OCI-LY3 (cell line): ENCODE measurements around the gene MTCL1.

Experiments used
- H2AFZ ChIP-seq: fragments of 200-600, 300-600 bp; shearing (Covaris generic); 2 replicates; pipeline ENCODE4 v1.6.0; 2014; ENCODE audit warnings: antibody characterized with exemption, low read depth, low read length
- H3K27ac ChIP-seq: fragments of 200-600, 300-600 bp; sonication (generic); 2 replicates; pipeline ENCODE4 v1.5.1; 2014; ENCODE audit warnings: mild to moderate bottlenecking, low read length, moderate library complexity, mixed read lengths
- H3K27me3 ChIP-seq: fragments of 200-600, 300-600 bp; sonication (generic); 2 replicates; pipeline ENCODE4 v1.6.1; 2014; ENCODE audit warnings: low read depth, low read length, mixed read lengths
- H3K36me3 ChIP-seq: fragments of 200-600, 300-600 bp; sonication (generic); replicated peaks from 2 replicates; pipeline ENCODE3; 2014; ENCODE audit warnings: low read depth, low read length, mixed read lengths
- H3K4me1 ChIP-seq: fragments of 300-600, 200-600 bp; sonication (generic); 2 replicates; pipeline ENCODE4 v1.6.1; 2014; ENCODE audit warnings: low read length, mixed read lengths
- H3K4me2 ChIP-seq: fragments of 200-600, 300-600 bp; sonication (generic); 2 replicates; pipeline ENCODE4 v1.6.1; 2014; ENCODE audit warnings: low read length, mixed read lengths
- H3K4me3 ChIP-seq: fragments of 300-600, 200-600 bp; sonication (generic); 2 replicates; pipeline ENCODE4 v1.5.1; 2014; ENCODE audit warnings: antibody characterized with exemption, mild to moderate bottlenecking, low read length, moderate library complexity
- H3K79me2 ChIP-seq: fragments of 300-600, 200-600 bp; shearing (Covaris generic); 2 replicates; pipeline ENCODE4 v1.6.1; 2014; ENCODE audit warnings: mild to moderate bottlenecking, low read length, mixed read lengths
- H3K9ac ChIP-seq: fragments of 300-600, 200-600 bp; shearing (Covaris generic); 2 replicates; pipeline ENCODE4 v1.6.0; 2014; ENCODE audit warnings: mild to moderate bottlenecking, low read length, moderate library complexity
- H3K9me3 ChIP-seq: fragments of 200-600, 300-600 bp; shearing (Covaris generic); 2 replicates; pipeline ENCODE4 v1.6.1; 2014; ENCODE audit warnings: low read length, mixed read lengths; ENCODE audit not compliant: insufficient read depth
- H4K20me1 ChIP-seq: fragments of 200-600, 300-600 bp; sonication (generic); 2 replicates; pipeline ENCODE4 v1.6.1; 2016; ENCODE audit warnings: low read length, mixed read lengths; ENCODE audit not compliant: insufficient read depth
- CTCF ChIP-seq: fragments of 200-600, 300-600 bp; sonication (generic); IDR thresholded peaks from 2 replicates; pipeline ENCODE4 v1.5.1; 2014; ENCODE audit warnings: antibody characterized with exemption, low read length, low read depth
- EZH2phosphoT487 ChIP-seq: fragments of 200-600 bp; shearing (Covaris generic); IDR thresholded peaks from 2 replicates; pipeline ENCODE4 v1.6.1; 2018; ENCODE audit warnings: antibody characterized with exemption, mixed run types, low read depth

Gene MTCL1

GRCh38 chr18:8669571-8669970 lies 35.8 kb upstream of the MTCL1 start:
- H4K20me1 ChIP-seq = no peaks in the 10 kb centered on the region
- no peak overlapping the region for H3K4me3 ChIP-seq
- no peaks in the 10 kb centered on the region for H3K36me3 ChIP-seq
- H3K9ac ChIP-seq = no peak overlapping the region
- TF ChIP-seq EZH2phosphoT487 = no peak
- no peak for TF ChIP-seq CTCF
- no peak overlapping the region for H2AFZ ChIP-seq
- H3K27ac ChIP-seq = no peak overlapping the region
- H3K4me2 ChIP-seq = no peak overlapping the region
- H3K79me2 ChIP-seq = no peaks in the 10 kb centered on the region
- peaks cover 24% of the 10 kb centered on the region for H3K4me1 ChIP-seq
- H3K9me3 ChIP-seq = no peaks in the 10 kb centered on the region
- no peaks in the 10 kb centered on the region for H3K27me3 ChIP-seq

GRCh38 chr18:8673256-8674209 lies 31.8 kb upstream of the MTCL1 start:
- Histone ChIP-seq H3K27ac (peak overlapping the region; percentile 39; the same call in 1 of the 2 replicates), H3K4me2 (peak overlapping the region; percentile 73), H3K4me3 (peak overlapping the region; percentile 65)

GRCh38 chr18:8675057-8675456 lies 30.3 kb upstream of the MTCL1 start:
- Histone ChIP-seq H3K79me2 (no peaks in the 10 kb centered on the region), H3K4me2 (no peak overlapping the region), H3K4me1 (peaks cover 16% of the 10 kb centered on the region), H3K36me3 (no peaks in the 10 kb centered on the region), H4K20me1 (no peaks in the 10 kb centered on the region), H3K27ac (no peak overlapping the region), H3K9ac (no peak overlapping the region), H3K9me3 (no peaks in the 10 kb centered on the region), H3K4me3 (no peak overlapping the region), H2AFZ (no peak overlapping the region), H3K27me3 (no peaks in the 10 kb centered on the region)
- TF ChIP-seq CTCF (no peak), EZH2phosphoT487 (no peak)

More at GRCh38 chr18:8673256-8674209, 31.8 kb upstream of the MTCL1 start:
- peak overlapping the region; percentile 54 for H3K9ac ChIP-seq
- H3K9me3 ChIP-seq = no peaks in the 10 kb centered on the region
- H3K36me3 ChIP-seq = no peaks in the 10 kb centered on the region
- no peaks in the 10 kb centered on the region for H3K79me2 ChIP-seq
- no peaks in the 10 kb centered on the region for H3K27me3 ChIP-seq
- H2AFZ ChIP-seq = peak overlapping the region; percentile 95
- TF ChIP-seq CTCF (no peak), EZH2phosphoT487 (no peak)
- H4K20me1 ChIP-seq = no peaks in the 10 kb centered on the region
- H3K4me1 ChIP-seq = peaks cover 16% of the 10 kb centered on the region

GRCh38 chr18:8681196-8681595 lies 24.2 kb upstream of the MTCL1 start:
- Histone ChIP-seq H2AFZ (peak overlapping the region; percentile 54; the same call in 1 of the 2 replicates), H3K4me3 (no peak overlapping the region), H3K9me3 (no peaks in the 10 kb centered on the region), H3K36me3 (no peaks in the 10 kb centered on the region), H3K9ac (no peak overlapping the region), H3K4me2 (no peak overlapping the region), H4K20me1 (no peaks in the 10 kb centered on the region), H3K27me3 (no peaks in the 10 kb centered on the region), H3K79me2 (no peaks in the 10 kb centered on the region), H3K4me1 (no peaks in the 10 kb centered on the region), H3K27ac (no peak overlapping the region)
- TF ChIP-seq EZH2phosphoT487 = no peak
- TF ChIP-seq CTCF = no peak
